Left lung (tissue), 10 donors: ENCODE data around the gene LAMP1. TPM values are rescaled to one million over a fixed set of nuclear protein-coding genes. Genes with fewer than 3 reads are reported as not detected.
"Not testable (repeated sequence)": the region's sequence is repeated elsewhere in the genome, so short reads cannot be mapped to it uniquely, and the experiment has no call there.

Experiments
- ATAC-seq: fragments of 200-7000 bp; cut with Tn5 transposase; one replicate; pipeline ENCODE4 v1.9.1; 2020; ENCODE audit warnings: moderate library complexity
- DNase-seq, 4 donors: peaks; one replicate each; pipeline ENCODE4 v3.0.0-alpha.2; 2013 to 2020
- H3K27ac ChIP-seq, 2 donors: fragments of 200-600 bp; sonication (generic) in 1 of 2; one replicate each; pipeline versions ENCODE4 v1.5.0 to v1.8.0; 2020 to 2021
- H3K27me3 ChIP-seq, 2 donors: fragments of 200-600 bp; sonication (generic) in 1 of 2; one replicate each; pipeline versions ENCODE4 v1.5.0 to v1.8.0; 2020 to 2021
- H3K36me3 ChIP-seq, 2 donors: fragments of 200-600 bp; sonication (generic) in 1 of 2; one replicate each; pipeline versions ENCODE4 v1.5.0 to v1.8.0; 2020 to 2021
- H3K4me1 ChIP-seq, 2 donors: fragments of 200-600 bp; one replicate each; pipeline ENCODE4 v1.8.0; 2021
- H3K4me3 ChIP-seq, 2 donors: fragments of 200-600 bp; sonication (generic) in 1 of 2; one replicate each; pipeline versions ENCODE4 v1.5.0 to v1.8.0; 2020 to 2021; ENCODE audit warnings: mild to moderate bottlenecking in 1 of 2
- H3K9me3 ChIP-seq, 2 donors: fragments of 200-600 bp; sonication (generic) in 1 of 2; one replicate each; pipeline versions ENCODE4 v1.5.0 to v1.8.0; 2020 to 2021
- intact Hi-C, 2 donors: fragments of 100-400 bp; cut with DNase I; formaldehyde crosslinking; loops; one replicate each; pipeline versions ENCODE4 v1.11.2 to v1.14.2; 2022
- polyA plus RNA-seq, 6 donors: library from polyadenylated mRNA; unstranded; fragments of 120-200 nt; gene quantifications; one replicate each; pipeline ENCODE4 v1.2.1, GENCODE V29; 2013; ENCODE audit not compliant: insufficient read length in 6 of 6
- total RNA-seq, 2 donors: library from RNA; stranded (reverse); fragmentation: NEBNext Ultra II Directional; extraction: Animal tissue kit (Norgen Biotek cat#: 25700); gene quantifications; one replicate each; pipeline ENCODE4 v1.2.1, GENCODE V29; 2021
- TF ChIP-seq, protein P1 (sequence below), 2 donors: fragments of 200-600 bp; sonication (generic) in 1 of 2; IDR thresholded peaks; one replicate each; pipeline versions ENCODE4 v1.5.0 to v1.8.0; 2021; ENCODE audit warnings: antibody characterized with exemption in 2 of 2
- donor health status: DM: no; HTN: yes; CAD: no.
- donor health status: DM: no; HTN: no; CAD: no.

Gene LAMP1
- total and polyA plus RNA-seq, 8 donors, result 102 to 374 (median 118) TPM

DNA sequence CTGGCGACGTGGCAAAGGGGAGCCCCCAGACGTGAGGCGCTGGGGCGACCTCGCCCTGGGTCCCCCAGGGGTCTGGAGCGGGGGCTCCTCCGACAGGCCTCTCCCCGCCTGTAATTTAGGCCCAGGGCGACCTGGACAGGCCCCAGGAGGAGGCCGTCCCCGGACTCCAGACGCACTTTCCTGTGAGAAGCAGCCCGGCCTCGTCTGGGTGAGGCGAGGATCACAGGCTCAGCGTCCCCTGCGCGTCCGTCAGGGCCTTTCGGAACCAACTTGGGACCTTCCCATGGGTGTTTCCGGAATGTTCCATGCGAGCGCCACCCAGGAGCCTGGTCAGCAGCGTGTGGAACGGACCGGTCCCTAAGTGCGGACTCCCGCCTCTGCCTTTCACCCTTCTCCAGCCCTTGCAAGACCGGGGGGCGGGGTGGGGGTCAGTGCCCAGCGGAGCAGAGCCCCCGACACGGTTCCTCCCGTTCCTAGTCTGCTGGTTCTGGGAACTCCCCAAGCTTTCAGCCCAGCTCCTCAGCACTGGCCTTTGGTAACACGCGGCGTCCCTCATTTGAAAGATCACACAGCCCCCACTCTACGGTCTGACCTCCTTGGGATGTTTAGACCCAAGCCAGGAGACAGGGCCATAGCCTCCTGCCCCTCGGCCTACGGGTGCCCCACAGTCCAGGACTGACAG is 68.0 kb downstream of the LAMP1 start:
- no peak for ATAC-seq

DNA sequence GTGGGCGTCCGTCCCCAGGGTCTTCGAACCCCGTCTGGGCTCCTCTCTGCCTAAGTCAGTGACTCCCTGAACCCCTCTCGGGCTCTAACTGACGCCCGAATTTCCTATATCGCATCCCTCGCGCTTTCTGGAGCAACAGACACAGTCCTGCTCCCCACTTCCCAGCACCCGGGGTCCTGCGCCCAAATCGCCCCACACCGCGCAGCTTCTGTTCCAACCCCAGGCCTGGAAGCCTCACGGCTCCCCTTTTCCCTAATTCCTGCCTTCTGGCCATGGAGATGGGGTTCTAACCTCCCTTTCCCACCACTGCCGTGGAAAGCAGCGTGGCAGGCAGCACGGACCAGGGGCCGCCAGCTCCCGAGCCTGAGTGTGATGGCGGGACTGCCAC is 68.5 kb downstream of the LAMP1 start:
- TF ChIP-seq, protein P1, sequence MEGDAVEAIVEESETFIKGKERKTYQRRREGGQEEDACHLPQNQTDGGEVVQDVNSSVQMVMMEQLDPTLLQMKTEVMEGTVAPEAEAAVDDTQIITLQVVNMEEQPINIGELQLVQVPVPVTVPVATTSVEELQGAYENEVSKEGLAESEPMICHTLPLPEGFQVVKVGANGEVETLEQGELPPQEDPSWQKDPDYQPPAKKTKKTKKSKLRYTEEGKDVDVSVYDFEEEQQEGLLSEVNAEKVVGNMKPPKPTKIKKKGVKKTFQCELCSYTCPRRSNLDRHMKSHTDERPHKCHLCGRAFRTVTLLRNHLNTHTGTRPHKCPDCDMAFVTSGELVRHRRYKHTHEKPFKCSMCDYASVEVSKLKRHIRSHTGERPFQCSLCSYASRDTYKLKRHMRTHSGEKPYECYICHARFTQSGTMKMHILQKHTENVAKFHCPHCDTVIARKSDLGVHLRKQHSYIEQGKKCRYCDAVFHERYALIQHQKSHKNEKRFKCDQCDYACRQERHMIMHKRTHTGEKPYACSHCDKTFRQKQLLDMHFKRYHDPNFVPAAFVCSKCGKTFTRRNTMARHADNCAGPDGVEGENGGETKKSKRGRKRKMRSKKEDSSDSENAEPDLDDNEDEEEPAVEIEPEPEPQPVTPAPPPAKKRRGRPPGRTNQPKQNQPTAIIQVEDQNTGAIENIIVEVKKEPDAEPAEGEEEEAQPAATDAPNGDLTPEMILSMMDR (IDR thresholded peaks at IDR 0.05), result no peak
- Histone ChIP-seq H3K9me3 (no peaks in the 10 kb centered on the region), H3K4me1 (peaks cover 3 to 10% of the 10 kb centered on the region in 2 donors), H3K27me3 (peaks cover 0 to 52% of the 10 kb centered on the region in 2 donors), H3K4me3 (no peak overlapping the region), H3K27ac (no peak overlapping the region), H3K36me3 (no peaks in the 10 kb centered on the region)
- DNase-seq (no peak), ATAC-seq (no peak)
- intact Hi-C loops, result no loop called here

More for the DNA sequence above, 68.0 kb downstream of the LAMP1 start:
- Histone ChIP-seq H3K4me3 (peak overlapping the region in 1 of 2 donors; percentile 19), H3K9me3 (no peaks in the 10 kb centered on the region), H3K36me3 (no peaks in the 10 kb centered on the region), H3K27me3 (peaks cover 0 to 58% of the 10 kb centered on the region in 2 donors), H3K4me1 (peaks cover 3 to 10% of the 10 kb centered on the region in 2 donors), H3K27ac (no peak overlapping the region)
- TF ChIP-seq, protein P1 (IDR thresholded peaks at IDR 0.05), result no peak
- DNase-seq, result no peak
- intact Hi-C loops, result no loop called here

DNA sequence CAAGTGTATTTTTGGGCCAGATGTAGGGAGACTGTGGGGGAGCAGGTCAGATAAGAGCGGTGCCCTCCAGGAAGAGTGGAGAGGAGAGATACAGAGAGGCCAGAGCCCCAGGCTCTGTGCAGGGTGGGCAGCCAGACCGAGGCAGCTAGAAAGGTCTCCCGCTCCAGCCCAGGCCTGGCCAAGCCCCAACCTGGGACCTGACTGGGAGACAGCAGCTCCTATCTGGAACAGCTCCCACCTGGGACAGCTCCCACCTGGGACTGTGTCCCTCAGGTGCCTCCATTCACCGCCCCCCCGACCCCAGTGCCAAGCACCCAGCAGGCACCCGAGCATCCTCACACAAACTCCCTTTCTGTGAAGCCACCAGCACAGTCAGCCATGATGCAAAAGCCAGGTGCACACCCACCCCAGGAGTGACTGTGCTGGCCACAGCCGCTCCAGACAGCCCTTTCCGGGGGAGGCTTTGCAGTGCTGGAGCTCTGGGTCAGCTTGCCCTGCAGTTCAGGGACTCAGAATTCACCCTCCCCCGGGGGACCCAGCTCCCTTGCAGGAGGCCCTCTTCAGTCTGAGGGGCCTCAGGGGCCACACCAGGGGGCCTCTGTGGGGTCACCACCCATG is 69.0 kb downstream of the LAMP1 start:
- peaks cover 0 to 47% of the 10 kb centered on the region in 2 donors for H3K27me3 ChIP-seq
- peaks cover 3 to 10% of the 10 kb centered on the region in 2 donors for H3K4me1 ChIP-seq
- TF ChIP-seq, protein P1 (IDR thresholded peaks at IDR 0.05), result no peak
- DNase-seq, result no peak
- H3K4me3 ChIP-seq, result no peak overlapping the region
- no peak for ATAC-seq
- H3K36me3 ChIP-seq, result no peaks in the 10 kb centered on the region
- intact Hi-C loops, result no loop called here
- no peak overlapping the region for H3K27ac ChIP-seq
- no peaks in the 10 kb centered on the region for H3K9me3 ChIP-seq

DNA sequence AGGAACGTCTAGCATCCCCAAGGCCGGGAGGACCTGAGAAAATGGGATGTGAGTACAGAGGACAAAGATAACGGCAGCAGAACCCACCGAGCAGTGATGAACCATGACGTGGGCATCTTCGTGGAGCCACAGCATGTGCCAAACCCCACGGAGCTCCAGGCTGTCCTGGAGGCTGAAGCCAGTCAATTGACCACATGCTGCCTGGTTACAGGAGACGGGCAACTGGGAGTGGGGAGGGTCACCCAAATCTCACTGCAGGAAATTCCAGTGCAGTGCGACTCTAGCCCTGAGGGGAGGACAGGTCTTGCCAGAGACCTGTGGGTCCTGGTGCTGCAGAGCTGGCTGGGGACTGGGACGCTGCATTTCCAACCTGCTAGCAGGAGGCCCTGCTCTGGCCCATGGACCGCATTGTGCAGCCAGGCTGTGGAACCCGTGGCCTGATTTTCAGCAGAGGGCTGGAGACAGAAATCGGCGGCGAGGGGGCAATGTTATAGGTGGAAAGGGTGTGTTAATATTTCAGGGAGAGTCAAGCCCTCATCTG is 70.1 kb downstream of the LAMP1 start:
- Histone ChIP-seq H3K9me3 (no peaks in the 10 kb centered on the region), H3K36me3 (no peaks in the 10 kb centered on the region), H3K27me3 (peaks cover 0 to 37% of the 10 kb centered on the region in 2 donors), H3K4me3 (no peak overlapping the region), H3K4me1 (peaks cover 3 to 10% of the 10 kb centered on the region in 2 donors), H3K27ac (no peak overlapping the region)
- no peak for ATAC-seq
- no peak for DNase-seq
- TF ChIP-seq, protein P1 (IDR thresholded peaks at IDR 0.05), result no peak
- intact Hi-C loops, result no loop called here

DNA sequence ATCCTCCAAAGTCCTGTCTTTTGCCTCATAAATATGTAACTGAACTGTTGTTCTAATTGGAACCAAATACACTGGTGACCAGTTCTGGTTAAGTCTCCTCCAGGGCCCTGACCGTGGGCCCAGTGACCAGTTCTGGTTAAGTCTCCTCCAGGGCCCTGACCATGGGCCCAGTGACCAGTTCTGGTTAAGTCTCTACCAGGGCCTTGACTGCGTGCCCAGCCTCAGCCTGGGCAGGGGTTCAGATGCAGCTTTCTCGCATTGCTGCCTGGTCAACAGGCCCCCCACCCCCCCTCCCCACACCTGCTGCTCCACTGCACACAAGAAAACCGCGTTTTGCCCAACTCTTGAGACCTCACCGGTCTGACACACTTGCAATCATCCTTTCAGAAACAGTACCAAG is 70.7 kb downstream of the LAMP1 start:
- Histone ChIP-seq H3K9me3 (no peaks in the 10 kb centered on the region), H3K36me3 (no peaks in the 10 kb centered on the region), H3K4me3 (no peak overlapping the region), H3K4me1 (peaks cover 3 to 10% of the 10 kb centered on the region in 2 donors), H3K27me3 (peaks cover 0 to 30% of the 10 kb centered on the region in 2 donors), H3K27ac (no peak overlapping the region)
- no peak for DNase-seq
- intact Hi-C loops, result no loop called here
- TF ChIP-seq, protein P1 (IDR thresholded peaks at IDR 0.05), result no peak
- ATAC-seq, result no peak

DNA sequence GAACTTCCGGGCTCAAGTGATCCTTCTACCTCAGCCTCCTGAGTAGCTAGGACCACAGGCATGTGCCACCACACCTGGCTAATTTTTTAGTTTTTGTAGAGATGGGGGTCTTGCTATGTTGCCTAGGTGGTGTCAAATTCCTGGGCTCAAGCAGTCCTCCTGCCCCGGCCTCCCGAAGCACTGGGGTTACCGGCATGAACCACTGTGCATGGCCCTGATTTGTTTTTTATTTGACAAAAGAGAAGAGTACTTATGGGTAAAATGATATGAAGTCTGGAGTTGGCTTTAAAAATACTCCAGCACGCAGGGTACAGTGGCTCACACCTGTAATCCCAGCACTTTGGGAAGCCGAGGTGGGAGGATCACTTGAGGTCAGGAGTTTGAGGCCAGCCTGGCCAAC is 71.3 kb downstream of the LAMP1 start:
- ATAC-seq, intact Hi-C loops, H3K36me3 ChIP-seq, H3K4me1 ChIP-seq, H3K27ac ChIP-seq, DNase-seq, H3K4me3 ChIP-seq, H3K9me3 ChIP-seq: not testable (repeated sequence)
- peaks cover 0 to 24% of the 10 kb centered on the region in 2 donors for H3K27me3 ChIP-seq
